ENCODE results near the gene SEC31B.

SEC31B gene

DNA sequence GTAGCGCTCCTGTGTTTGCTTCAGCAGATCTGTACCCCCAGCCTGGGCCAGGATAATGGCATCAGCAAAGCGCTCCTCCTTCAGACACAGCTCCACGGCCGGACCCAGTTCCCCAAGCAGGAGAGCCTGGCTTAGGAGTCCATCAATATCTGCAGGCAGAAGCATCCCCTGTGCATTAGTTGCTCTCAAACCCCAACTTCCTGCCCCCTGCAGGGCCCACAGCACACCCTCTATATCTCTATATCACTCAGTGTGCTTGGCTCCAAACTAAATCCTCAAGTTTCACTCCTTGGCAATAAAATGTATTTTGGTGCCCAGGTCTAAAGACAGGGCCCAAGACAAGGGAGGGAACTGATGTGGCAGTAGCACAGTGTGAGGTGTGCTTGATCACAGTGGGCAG, 21.6 kb downstream of the SEC31B start:
- H3K9ac ChIP-seq (ENCODE audit: low read length): no peak overlapping the region
- H3K4me1 ChIP-seq (ENCODE audit: insufficient read depth, low read length, severe bottlenecking): no peaks in the 10 kb centered on the region
- H3K4me3 ChIP-seq (ENCODE audit: low read depth, low read length, poor library complexity, severe bottlenecking): no peak overlapping the region
- no peaks in the 10 kb centered on the region for H3K27me3 ChIP-seq (ENCODE audit: insufficient read depth, low read length)
- no peaks in the 10 kb centered on the region for H4K20me1 ChIP-seq (ENCODE audit: insufficient read depth, low read length)
- no peaks in the 10 kb centered on the region for H3K9me3 ChIP-seq (ENCODE audit: low read length)
- no peak overlapping the region for H2AFZ ChIP-seq (ENCODE audit: low read length)
- no peaks in the 10 kb centered on the region for H3F3A ChIP-seq (ENCODE audit: insufficient read depth, low read length)
- no peak overlapping the region for H3K27ac ChIP-seq (ENCODE audit: low read depth, low read length, poor library complexity, severe bottlenecking)
- H3K36me3 ChIP-seq (ENCODE audit: insufficient read depth, low read length): no peaks in the 10 kb centered on the region
- TF ChIP-seq EZH2 (IDR thresholded peaks at IDR 0.05; ENCODE audit: borderline replicate concordance, low read length): no peak
- TF ChIP-seq, protein P1, sequence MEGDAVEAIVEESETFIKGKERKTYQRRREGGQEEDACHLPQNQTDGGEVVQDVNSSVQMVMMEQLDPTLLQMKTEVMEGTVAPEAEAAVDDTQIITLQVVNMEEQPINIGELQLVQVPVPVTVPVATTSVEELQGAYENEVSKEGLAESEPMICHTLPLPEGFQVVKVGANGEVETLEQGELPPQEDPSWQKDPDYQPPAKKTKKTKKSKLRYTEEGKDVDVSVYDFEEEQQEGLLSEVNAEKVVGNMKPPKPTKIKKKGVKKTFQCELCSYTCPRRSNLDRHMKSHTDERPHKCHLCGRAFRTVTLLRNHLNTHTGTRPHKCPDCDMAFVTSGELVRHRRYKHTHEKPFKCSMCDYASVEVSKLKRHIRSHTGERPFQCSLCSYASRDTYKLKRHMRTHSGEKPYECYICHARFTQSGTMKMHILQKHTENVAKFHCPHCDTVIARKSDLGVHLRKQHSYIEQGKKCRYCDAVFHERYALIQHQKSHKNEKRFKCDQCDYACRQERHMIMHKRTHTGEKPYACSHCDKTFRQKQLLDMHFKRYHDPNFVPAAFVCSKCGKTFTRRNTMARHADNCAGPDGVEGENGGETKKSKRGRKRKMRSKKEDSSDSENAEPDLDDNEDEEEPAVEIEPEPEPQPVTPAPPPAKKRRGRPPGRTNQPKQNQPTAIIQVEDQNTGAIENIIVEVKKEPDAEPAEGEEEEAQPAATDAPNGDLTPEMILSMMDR (IDR thresholded peaks at IDR 0.05; ENCODE audit: low read length): no peak
- H3K4me2 ChIP-seq (ENCODE audit: low read length): no peak overlapping the region
- H3K79me2 ChIP-seq (ENCODE audit: insufficient read depth, low read length): no peaks in the 10 kb centered on the region
- no peaks in the 10 kb centered on the region for H3K9me2 ChIP-seq (ENCODE audit: low read depth, low read length)

DNA sequence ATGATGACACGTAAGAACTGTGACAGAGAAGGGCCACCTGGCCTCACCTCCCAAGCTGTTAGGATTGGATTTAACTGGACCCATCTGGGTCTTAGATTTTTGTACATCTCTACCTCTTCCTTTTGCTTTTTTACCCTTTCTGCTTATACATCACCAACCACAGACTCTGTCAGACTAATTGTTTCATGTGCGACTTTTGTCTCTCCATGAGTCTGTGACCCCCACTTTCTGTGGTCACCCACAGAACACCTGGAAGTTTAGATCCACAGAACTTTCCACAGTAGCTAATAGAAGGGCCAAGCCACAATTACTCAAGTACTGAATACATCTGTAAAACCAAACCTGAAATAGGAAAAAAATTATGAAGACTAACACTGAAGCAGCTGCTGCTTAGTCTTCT, 23.1 kb downstream of the SEC31B start:
- H4K20me1 ChIP-seq (ENCODE audit: insufficient read depth, low read length): no peaks in the 10 kb centered on the region
- TF ChIP-seq, protein P1 (IDR thresholded peaks at IDR 0.05; ENCODE audit: low read length): no peak
- no peak for TF ChIP-seq EZH2 (IDR thresholded peaks at IDR 0.05; ENCODE audit: borderline replicate concordance, low read length)
- no peak overlapping the region for H2AFZ ChIP-seq (ENCODE audit: low read length)
- no peaks in the 10 kb centered on the region for H3K27me3 ChIP-seq (ENCODE audit: insufficient read depth, low read length)
- no peaks in the 10 kb centered on the region for H3K4me1 ChIP-seq (ENCODE audit: insufficient read depth, low read length, severe bottlenecking)
- H3K36me3 ChIP-seq (ENCODE audit: insufficient read depth, low read length): 0 out of 2 replicates have a peak, but pooled peaks cover 3% of the 10 kb centered on the region
- no peaks in the 10 kb centered on the region for H3F3A ChIP-seq (ENCODE audit: insufficient read depth, low read length)
- no peak overlapping the region for H3K4me3 ChIP-seq (ENCODE audit: low read depth, low read length, poor library complexity, severe bottlenecking)
- no peaks in the 10 kb centered on the region for H3K79me2 ChIP-seq (ENCODE audit: insufficient read depth, low read length)
- H3K4me2 ChIP-seq (ENCODE audit: low read length): no peak overlapping the region
- H3K27ac ChIP-seq (ENCODE audit: low read depth, low read length, poor library complexity, severe bottlenecking): no peak overlapping the region
- no peaks in the 10 kb centered on the region for H3K9me2 ChIP-seq (ENCODE audit: low read depth, low read length)
- no peak overlapping the region for H3K9ac ChIP-seq (ENCODE audit: low read length)
- H3K9me3 ChIP-seq (ENCODE audit: low read length): no peaks in the 10 kb centered on the region

DNA sequence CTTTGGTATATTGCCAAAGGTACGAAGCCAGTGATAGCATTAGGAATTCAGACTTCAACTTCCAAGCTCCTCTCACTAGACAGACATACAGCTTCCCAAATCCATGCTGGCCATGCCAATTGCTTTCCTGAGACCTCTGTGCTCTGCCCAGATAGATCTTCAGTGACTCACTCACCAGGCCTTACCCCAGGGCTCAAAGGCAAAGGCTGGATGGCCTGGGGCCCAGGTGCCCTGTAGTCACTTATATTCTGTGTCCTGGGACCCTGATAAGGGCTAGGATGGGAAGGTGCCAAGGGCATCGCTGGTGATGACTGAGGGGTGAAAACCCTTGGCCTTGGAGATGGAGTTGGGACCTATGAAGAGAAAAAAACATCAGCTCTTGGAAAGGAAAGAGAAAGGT, 29.1 kb downstream of the SEC31B start:
- TF ChIP-seq, protein P1 (IDR thresholded peaks at IDR 0.05; ENCODE audit: low read length): no peak
- TF ChIP-seq EZH2 (IDR thresholded peaks at IDR 0.05; ENCODE audit: borderline replicate concordance, low read length): no peak
- Histone ChIP-seq H3F3A (ENCODE audit: insufficient read depth, low read length) (no peaks in the 10 kb centered on the region), H3K9me2 (ENCODE audit: low read depth, low read length) (no peaks in the 10 kb centered on the region), H3K9ac (ENCODE audit: low read length) (no peak overlapping the region), H3K4me1 (ENCODE audit: insufficient read depth, low read length, severe bottlenecking) (no peaks in the 10 kb centered on the region), H3K9me3 (ENCODE audit: low read length) (no peaks in the 10 kb centered on the region), H3K79me2 (ENCODE audit: insufficient read depth, low read length) (no peaks in the 10 kb centered on the region), H4K20me1 (ENCODE audit: insufficient read depth, low read length) (no peaks in the 10 kb centered on the region), H3K27ac (ENCODE audit: low read depth, low read length, poor library complexity, severe bottlenecking) (no peak overlapping the region), H3K4me3 (ENCODE audit: low read depth, low read length, poor library complexity, severe bottlenecking) (no peak overlapping the region), H2AFZ (ENCODE audit: low read length) (no peak overlapping the region), H3K4me2 (ENCODE audit: low read length) (no peak overlapping the region), H3K27me3 (ENCODE audit: insufficient read depth, low read length) (no peaks in the 10 kb centered on the region), H3K36me3 (ENCODE audit: insufficient read depth, low read length) (0 out of 2 replicates have a peak, but pooled peaks cover 3% of the 10 kb centered on the region)

Data from OCI-LY1 (cell line).